Measurements from ENCODE around the gene KCNQ1.

KCNQ1 gene

GRCh38 chr11:2818503-2818902 lies 373.7 kb downstream of the KCNQ1 start:
- ATAC-seq = no peak

GRCh38 chr11:2819316-2819715 lies 374.5 kb downstream of the KCNQ1 start:
- ATAC-seq = no peak

- no peak for ATAC-seq
Measured at GRCh38 chr11:2820976-2821375, 376.2 kb downstream of the KCNQ1 start.

- ATAC-seq = no peak
Measured at GRCh38 chr11:2821891-2822290, 377.1 kb downstream of the KCNQ1 start.

GRCh38 chr11:2824851-2825250 lies 380.0 kb downstream of the KCNQ1 start:
- no peak for ATAC-seq

- no peak for ATAC-seq
Measured at GRCh38 chr11:2825261-2825888, 380.6 kb downstream of the KCNQ1 start.

GRCh38 chr11:2825889-2826678 lies 381.3 kb downstream of the KCNQ1 start:
- ATAC-seq = no peak

GRCh38 chr11:2826679-2827056 lies 381.9 kb downstream of the KCNQ1 start:
- no peak for ATAC-seq

- no peak for ATAC-seq
Measured at GRCh38 chr11:2827256-2827655, 382.4 kb downstream of the KCNQ1 start.

- no peak for ATAC-seq
Measured at GRCh38 chr11:2827792-2828191, 383.0 kb downstream of the KCNQ1 start.

- ATAC-seq = no peak
Measured at GRCh38 chr11:2828585-2829330, 383.9 kb downstream of the KCNQ1 start.

- no peak for ATAC-seq
Measured at GRCh38 chr11:2830030-2830812, 385.4 kb downstream of the KCNQ1 start.

GRCh38 chr11:2830886-2831285 lies 386.1 kb downstream of the KCNQ1 start:
- ATAC-seq = no peak

GRCh38 chr11:2831781-2832532 lies 387.1 kb downstream of the KCNQ1 start:
- no peak for ATAC-seq

GRCh38 chr11:2832533-2833020 lies 387.8 kb downstream of the KCNQ1 start:
- ATAC-seq = no peak

- ATAC-seq = no peak
Measured at GRCh38 chr11:2833051-2833715, 388.4 kb downstream of the KCNQ1 start.

GRCh38 chr11:2833716-2834502 lies 389.1 kb downstream of the KCNQ1 start:
- ATAC-seq = no peak

GRCh38 chr11:2834503-2835273 lies 389.9 kb downstream of the KCNQ1 start:
- ATAC-seq = no peak

GRCh38 chr11:2835296-2835695 lies 390.5 kb downstream of the KCNQ1 start:
- no peak for ATAC-seq

GRCh38 chr11:2835751-2836150 lies 390.9 kb downstream of the KCNQ1 start:
- no peak for ATAC-seq

Data from activated CD4-positive, CD25-positive, alpha-beta regulatory T cell treated with anti-CD3 and anti-CD28 coated beads, Interleukin-2, amount 50 U/mL, for 24 hours (primary cell).